HG03442 (cell line): ENCODE results near the gene MTCL1.

Source experiments
- ATAC-seq: cut with Tn5 transposase; IDR thresholded peaks from one replicate; pipeline ENCODE4 v1.9.1; 2021; ENCODE audit warnings: mild to moderate bottlenecking, moderate library complexity; ENCODE audit not compliant: unreplicated experiment

The MTCL1 gene

GRCh38 chr18:8788503-8789429, 83.4 kb downstream of the MTCL1 start:
- ATAC-seq = no peak

- ATAC-seq = no peak
These were observed 85.9 kb downstream of the MTCL1 start for GRCh38 chr18:8791171-8791651.

- no peak for ATAC-seq
These were observed 87.4 kb downstream of the MTCL1 start for GRCh38 chr18:8792688-8793316.

- ATAC-seq = no peak
These were observed 88.2 kb downstream of the MTCL1 start for GRCh38 chr18:8793445-8794155.

- ATAC-seq = no peak
These were observed 89.0 kb downstream of the MTCL1 start for GRCh38 chr18:8794156-8794933.

DNA sequence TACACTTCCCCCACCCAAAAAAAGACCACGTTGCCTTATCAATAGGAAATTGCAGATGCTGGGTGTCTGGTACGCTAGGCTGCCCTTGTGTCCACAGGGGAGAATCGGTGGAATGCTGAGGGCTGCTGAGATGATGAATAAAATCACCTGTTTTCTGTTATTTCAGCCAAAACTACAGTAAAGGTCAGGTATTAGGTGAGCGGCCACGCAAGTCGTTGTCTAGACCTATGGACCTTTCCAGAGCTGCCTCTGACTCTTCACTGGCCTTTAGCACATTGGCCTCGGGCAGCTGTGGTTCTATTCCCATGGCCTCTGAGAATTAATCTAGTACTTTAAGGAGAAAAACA, 89.6 kb downstream of the MTCL1 start:
- ATAC-seq = no peak

DNA sequence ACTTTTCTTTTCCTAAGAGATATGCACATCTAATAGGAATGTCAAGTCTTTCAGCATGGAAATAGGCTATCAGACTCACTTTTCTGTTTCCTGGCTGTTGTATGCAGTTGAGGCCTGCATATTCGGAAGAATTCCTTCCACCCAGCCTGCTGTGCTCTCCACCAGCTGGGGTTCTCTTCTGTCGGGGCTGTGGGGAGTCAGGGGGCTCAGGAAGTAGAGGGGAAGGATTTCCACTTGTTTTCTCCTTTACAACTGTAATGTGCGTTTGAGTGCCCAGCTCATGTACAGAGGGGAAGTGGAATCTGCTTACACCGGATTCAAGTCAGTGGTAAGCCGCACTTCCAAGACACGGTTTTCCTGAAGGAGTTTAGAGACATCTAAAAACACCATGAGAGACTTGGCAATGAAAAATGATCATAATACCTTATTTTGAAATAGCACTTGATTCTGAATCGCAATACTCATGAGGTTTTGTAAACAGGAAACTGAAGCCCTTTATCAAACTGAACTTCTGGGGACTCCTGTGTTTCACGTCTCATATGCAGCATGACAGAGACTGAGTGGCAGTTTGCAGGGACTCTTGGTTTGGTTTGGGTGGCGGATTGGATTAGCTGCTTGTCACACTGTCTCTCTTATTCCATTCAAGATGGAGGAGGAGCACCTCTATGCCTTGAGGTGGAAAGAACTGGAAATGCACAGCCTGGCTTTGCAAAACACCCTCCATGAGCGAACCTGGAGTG, 90.4 kb downstream of the MTCL1 start:
- no peak for ATAC-seq

- no peak for ATAC-seq
These were observed 91.8 kb downstream of the MTCL1 start for GRCh38 chr18:8797206-8797605.

- ATAC-seq = no peak
These were observed 93.6 kb downstream of the MTCL1 start for GRCh38 chr18:8799001-8799400.

- ATAC-seq = no peak
These were observed 94.5 kb downstream of the MTCL1 start for GRCh38 chr18:8799596-8800441.

GRCh38 chr18:8800445-8800844, 95.1 kb downstream of the MTCL1 start:
- no peak for ATAC-seq

- no peak for ATAC-seq
These were observed 95.5 kb downstream of the MTCL1 start for GRCh38 chr18:8800876-8801262.

DNA sequence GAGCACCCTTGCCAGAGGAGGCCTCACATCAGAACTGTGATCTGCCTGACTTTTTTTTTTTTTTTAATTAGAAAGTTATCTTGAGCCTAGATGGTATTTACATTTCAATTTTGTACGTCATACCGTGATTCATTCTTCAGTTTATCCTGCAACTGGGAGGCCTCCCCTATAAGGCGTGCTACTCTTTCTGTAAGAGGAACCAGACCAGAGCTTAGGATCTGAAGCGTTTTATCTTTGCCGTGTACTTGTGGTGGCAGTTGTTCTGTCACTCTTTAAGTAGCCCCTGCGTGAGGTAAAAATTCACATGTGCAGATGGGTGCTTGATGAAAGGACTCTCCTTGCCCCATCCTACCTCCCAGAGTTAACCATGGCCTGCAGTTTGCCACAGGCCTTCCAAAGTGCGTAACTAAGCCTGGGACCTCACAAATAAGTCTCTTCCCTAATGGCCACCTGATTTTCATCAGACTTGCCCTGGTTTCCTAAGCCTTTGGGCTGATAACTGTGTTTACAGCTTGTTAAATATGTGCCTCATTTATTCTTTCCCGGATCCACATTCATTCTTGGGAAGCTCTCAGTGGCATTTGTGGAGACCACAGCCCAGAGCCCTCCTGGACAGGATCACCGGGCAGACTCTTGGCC, 96.0 kb downstream of the MTCL1 start:
- no peak for ATAC-seq

- no peak for ATAC-seq
These were observed 96.8 kb downstream of the MTCL1 start for GRCh38 chr18:8802017-8802672.

GRCh38 chr18:8803063-8803795, 97.9 kb downstream of the MTCL1 start:
- no peak for ATAC-seq

- ATAC-seq = no peak
These were observed 98.6 kb downstream of the MTCL1 start for GRCh38 chr18:8803957-8804356.

GRCh38 chr18:8805552-8805951, 100.2 kb downstream of the MTCL1 start:
- no peak for ATAC-seq
